ENCODE results near the gene ZNF556. TPM values are rescaled to one million over a fixed set of nuclear protein-coding genes. Genes with fewer than 3 reads are reported as not detected.
A peak's percentile ranks its signal among the peaks of the same experiment; 100 is the strongest.

Gene ZNF556
- total RNA-seq, 4 donors from 2014 or later: not detected

- Histone ChIP-seq H3K27me3 (no peaks in the 10 kb centered on the region), H3K9me3 (peaks cover 11 to 13% of the 10 kb centered on the region in 2 donors), H3K4me1 (no peaks in the 10 kb centered on the region), H3K4me3 (no peak overlapping the region), H3K36me3 (peaks cover 0 to 20% (median 4%) of the 10 kb centered on the region in 4 donors), H3K27ac (no peak overlapping the region)
- DNase-seq: no peak
- intact Hi-C loops (cut with DNase I; ENCODE audit: low total_unique reads): no loop called here
- in situ Hi-C loops (cut with MboI; ENCODE audit: low pct_ligation_motif_present in 1 of 4, low pct_unique_long_range_greater_than_20kb in 1 of 4, low sequenced_read_pairs in 3 of 4): no loop called here
- WGBS, 2 donors (ENCODE audit: low coverage in 1 of 2): 88 to 91% methylated on average over 6 to 13 of the region's 13 CpGs
- TF ChIP-seq POLR2AphosphoS5 (IDR thresholded peaks at IDR 0.05) (no peak), EP300 (IDR thresholded peaks at IDR 0.05; ENCODE audit: low read depth) (no peak), CTCF (IDR thresholded peaks at IDR 0.05) (no peak), POLR2A (IDR thresholded peaks at IDR 0.05) (no peak)
These were observed 39.2 kb upstream of the ZNF556 start for GRCh38 chr19:2827840-2828489.

GRCh38 chr19:2834294-2834871, 32.8 kb upstream of the ZNF556 start:
- in situ Hi-C loops (cut with MboI; ENCODE audit: low pct_ligation_motif_present in 1 of 4, low pct_unique_long_range_greater_than_20kb in 1 of 4, low sequenced_read_pairs in 3 of 4): no loop called here
- Histone ChIP-seq H3K4me3 (no peak overlapping the region), H3K27me3 (no peaks in the 10 kb centered on the region), H3K9me3 (peaks cover 43 to 51% of the 10 kb centered on the region in 2 donors), H3K4me1 (no peaks in the 10 kb centered on the region), H3K36me3 (peaks cover 0 to 28% (median 13%) of the 10 kb centered on the region in 4 donors), H3K27ac (no peak overlapping the region)
- DNase-seq: no peak
- TF ChIP-seq POLR2A (IDR thresholded peaks at IDR 0.05): no peak
- no peak for TF ChIP-seq CTCF (IDR thresholded peaks at IDR 0.05)
- no peak for TF ChIP-seq POLR2AphosphoS5 (IDR thresholded peaks at IDR 0.05)
- no peak for TF ChIP-seq EP300 (IDR thresholded peaks at IDR 0.05; ENCODE audit: low read depth)
- intact Hi-C loops (cut with DNase I; ENCODE audit: low total_unique reads): no loop called here
- 93 to 97% methylated on average over 2 to 19 of the region's 19 CpGs for WGBS, 2 donors (ENCODE audit: low coverage in 1 of 2)

- no peaks in the 10 kb centered on the region for H3K27me3 ChIP-seq
- in situ Hi-C loops (cut with MboI; ENCODE audit: low pct_ligation_motif_present in 1 of 4, low pct_unique_long_range_greater_than_20kb in 1 of 4, low sequenced_read_pairs in 3 of 4): no loop called here
- whole genome bisulfite sequencing, 2 donors (ENCODE audit: low coverage in 1 of 2): 85% methylated on average over 4 of the region's 4 CpGs; no CpG with 5 or more reads in 1 of the 2 donors
- TF ChIP-seq EP300 (IDR thresholded peaks at IDR 0.05; ENCODE audit: low read depth): no peak
- no peak for TF ChIP-seq CTCF (IDR thresholded peaks at IDR 0.05)
- TF ChIP-seq POLR2AphosphoS5 (IDR thresholded peaks at IDR 0.05): no peak
- TF ChIP-seq POLR2A (IDR thresholded peaks at IDR 0.05): no peak
- peaks cover 0 to 22% (median 10%) of the 10 kb centered on the region in 4 donors for H3K36me3 ChIP-seq
- DNase-seq: no peak
- H3K27ac ChIP-seq: no peak overlapping the region
- H3K9me3 ChIP-seq: peaks cover 37 to 42% of the 10 kb centered on the region in 2 donors
- no peak overlapping the region for H3K4me3 ChIP-seq
- intact Hi-C loops (cut with DNase I; ENCODE audit: low total_unique reads): no loop called here
- H3K4me1 ChIP-seq: peaks cover 3 to 11% (median 6%) of the 10 kb centered on the region in 4 donors
These were observed 29.7 kb upstream of the ZNF556 start for GRCh38 chr19:2837430-2837829.

GRCh38 chr19:2840794-2841791, 26.0 kb upstream of the ZNF556 start, which contains the start of gene ZNF555:
ZNF555 (plus strand) TSS chr19:2841475; CDS start chr19:2841573, 98 bp downstream.
- DNase-seq: peak; percentile 99
- Histone ChIP-seq H3K4me3 (peak within 1 kb of the TSS; percentile 69 to 99 (median 96)), H3K9me3 (peaks cover 2 to 9% of the 10 kb centered on the region in 2 donors), H3K4me1 (peaks cover 4 to 19% (median 10%) of the 10 kb centered on the region in 4 donors), H3K27ac (peak within 1 kb of the TSS; percentile 86 to 92 (median 90)), H3K27me3 (no peaks in the 10 kb centered on the region), H3K36me3 (no peaks in the 10 kb centered on the region)
- intact Hi-C loops (cut with DNase I; ENCODE audit: low total_unique reads): no loop called here
- in situ Hi-C loops (cut with MboI; ENCODE audit: low pct_ligation_motif_present in 1 of 4, low pct_unique_long_range_greater_than_20kb in 1 of 4, low sequenced_read_pairs in 3 of 4): no loop called here
- TF ChIP-seq POLR2A (IDR thresholded peaks at IDR 0.05) (peak; percentile 40), EP300 (IDR thresholded peaks at IDR 0.05; ENCODE audit: low read depth) (no peak), CTCF (IDR thresholded peaks at IDR 0.05) (peak; percentile 48 to 78 (median 53)), POLR2AphosphoS5 (IDR thresholded peaks at IDR 0.05) (peak; percentile 63 to 74 (median 68))
- 0% methylated on average over 44 of the region's 106 CpGs; no CpG with 5 or more reads in 1 of the 2 donors for WGBS, 2 donors (ENCODE audit: low coverage in 1 of 2)

Data from transverse colon (tissue), 4 donors.